Stimulated activated CD8-positive, alpha-beta memory T cell treated with anti-CD3 and anti-CD28 coated beads, Interleukin-15, amount 100 ng/mL, for 24 hours (primary cell): ENCODE measurements around the gene ITGB5.

Experiments
- DNase-seq: peaks from one replicate; pipeline ENCODE4 v3.0.0-alpha.2; 2020; ENCODE audit warnings: low read depth

ITGB5 gene, protein sequence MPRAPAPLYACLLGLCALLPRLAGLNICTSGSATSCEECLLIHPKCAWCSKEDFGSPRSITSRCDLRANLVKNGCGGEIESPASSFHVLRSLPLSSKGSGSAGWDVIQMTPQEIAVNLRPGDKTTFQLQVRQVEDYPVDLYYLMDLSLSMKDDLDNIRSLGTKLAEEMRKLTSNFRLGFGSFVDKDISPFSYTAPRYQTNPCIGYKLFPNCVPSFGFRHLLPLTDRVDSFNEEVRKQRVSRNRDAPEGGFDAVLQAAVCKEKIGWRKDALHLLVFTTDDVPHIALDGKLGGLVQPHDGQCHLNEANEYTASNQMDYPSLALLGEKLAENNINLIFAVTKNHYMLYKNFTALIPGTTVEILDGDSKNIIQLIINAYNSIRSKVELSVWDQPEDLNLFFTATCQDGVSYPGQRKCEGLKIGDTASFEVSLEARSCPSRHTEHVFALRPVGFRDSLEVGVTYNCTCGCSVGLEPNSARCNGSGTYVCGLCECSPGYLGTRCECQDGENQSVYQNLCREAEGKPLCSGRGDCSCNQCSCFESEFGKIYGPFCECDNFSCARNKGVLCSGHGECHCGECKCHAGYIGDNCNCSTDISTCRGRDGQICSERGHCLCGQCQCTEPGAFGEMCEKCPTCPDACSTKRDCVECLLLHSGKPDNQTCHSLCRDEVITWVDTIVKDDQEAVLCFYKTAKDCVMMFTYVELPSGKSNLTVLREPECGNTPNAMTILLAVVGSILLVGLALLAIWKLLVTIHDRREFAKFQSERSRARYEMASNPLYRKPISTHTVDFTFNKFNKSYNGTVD

GRCh38 chr3:124887177-124887931 is at the start of gene ITGB5:
Gene ITGB5, minus strand, starts transcription at chr3:124887365. Its CDS starts 365 bp downstream, at chr3:124887000.
- no peak for DNase-seq

GRCh38 chr3:124935794-124936542 is 48.8 kb upstream of the ITGB5 start:
- DNase-seq: no peak

GRCh38 chr3:124935264-124935663 is 48.1 kb upstream of the ITGB5 start:
- DNase-seq: no peak

DNA sequence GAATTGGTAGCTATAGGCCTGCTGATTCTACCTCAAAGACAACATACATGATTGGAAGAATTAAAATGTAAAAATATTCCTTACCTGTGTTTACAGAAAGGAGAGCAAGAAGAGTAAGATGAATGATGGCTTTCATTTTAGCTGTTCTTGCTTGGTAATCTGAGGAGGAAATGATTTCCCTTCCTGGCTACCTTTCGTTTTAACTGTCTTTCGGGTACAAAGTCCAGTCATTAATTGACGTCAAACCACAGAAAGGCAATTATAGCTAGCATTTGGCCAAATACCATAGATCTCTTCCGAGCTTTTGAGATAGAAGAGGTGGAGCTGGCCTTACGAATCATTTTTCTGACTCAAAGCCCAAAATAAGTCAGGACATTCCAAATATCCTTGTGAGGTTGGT is 47.4 kb upstream of the ITGB5 start, which contains the start of gene MUC13:
Gene MUC13 (minus strand): TSS at position 175 of the 400 bp plus-strand sequence. CDS start 39 bp downstream, at position 136.
- no peak for DNase-seq

GRCh38 chr3:124928333-124929202 is 41.4 kb upstream of the ITGB5 start:
- DNase-seq: peak; percentile 10

- DNase-seq: no peak
Measured at GRCh38 chr3:124927574-124928045, 40.4 kb upstream of the ITGB5 start.

- DNase-seq: no peak
Measured at GRCh38 chr3:124926426-124927101, 39.4 kb upstream of the ITGB5 start.

DNA sequence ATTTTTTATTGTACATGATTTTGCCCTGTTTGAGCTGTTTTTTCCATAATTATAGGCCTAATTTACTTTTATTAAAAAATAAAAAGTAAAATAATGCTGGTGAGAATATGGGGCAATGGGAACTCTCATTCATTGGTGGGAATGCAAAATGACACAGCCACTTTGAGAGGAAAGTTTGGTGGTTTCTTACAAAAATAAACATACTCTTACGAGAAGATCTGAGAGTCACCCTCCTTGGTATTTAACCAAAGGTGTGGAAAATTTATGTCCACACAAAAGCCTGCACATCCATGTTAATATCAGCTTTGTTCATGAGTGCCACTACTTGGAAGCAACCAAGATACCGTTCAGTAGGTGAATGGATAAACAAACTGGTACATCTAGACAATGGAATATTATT is 37.6 kb upstream of the ITGB5 start:
- DNase-seq: no peak

DNA sequence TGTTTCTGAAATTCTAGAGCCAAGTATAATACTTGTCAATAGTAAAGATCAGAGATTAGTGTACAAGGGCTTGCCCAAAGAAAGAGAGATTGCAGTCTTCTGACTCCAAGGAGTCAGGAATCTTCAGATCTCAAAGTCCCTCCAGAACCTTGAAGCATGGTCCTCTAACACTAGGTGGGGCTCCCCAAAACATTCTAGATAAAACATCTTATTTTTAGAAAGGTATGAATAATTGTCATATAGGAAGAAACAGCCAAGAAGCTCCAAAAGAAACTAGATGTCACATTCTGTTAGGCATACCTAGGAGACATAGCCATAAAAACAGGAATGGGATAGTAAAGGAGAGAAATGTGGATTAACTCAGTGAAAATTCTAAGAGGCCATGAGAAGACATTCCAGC is 36.7 kb upstream of the ITGB5 start:
- DNase-seq: no peak

GRCh38 chr3:124920718-124921117 is 33.6 kb upstream of the ITGB5 start:
- no peak for DNase-seq

DNA sequence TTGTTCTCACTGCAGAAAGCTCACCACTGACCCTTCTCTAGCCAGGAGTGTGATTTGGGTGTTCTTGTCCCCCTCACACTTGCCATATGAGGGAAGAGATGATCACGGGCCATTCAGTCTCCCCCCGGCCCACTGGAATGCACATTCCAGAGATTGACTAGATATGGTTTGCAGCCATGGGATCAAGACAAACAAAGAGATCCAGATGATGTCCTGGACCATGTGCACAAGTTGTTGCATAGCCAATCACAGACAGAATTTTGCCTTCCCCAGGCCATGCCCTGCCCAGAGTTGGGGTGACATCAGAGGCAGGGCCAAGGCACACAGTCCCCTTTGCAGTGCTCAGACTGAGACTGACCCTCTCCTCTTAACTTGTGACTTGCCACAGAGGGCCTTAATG is 32.6 kb upstream of the ITGB5 start:
- no peak for DNase-seq

DNA sequence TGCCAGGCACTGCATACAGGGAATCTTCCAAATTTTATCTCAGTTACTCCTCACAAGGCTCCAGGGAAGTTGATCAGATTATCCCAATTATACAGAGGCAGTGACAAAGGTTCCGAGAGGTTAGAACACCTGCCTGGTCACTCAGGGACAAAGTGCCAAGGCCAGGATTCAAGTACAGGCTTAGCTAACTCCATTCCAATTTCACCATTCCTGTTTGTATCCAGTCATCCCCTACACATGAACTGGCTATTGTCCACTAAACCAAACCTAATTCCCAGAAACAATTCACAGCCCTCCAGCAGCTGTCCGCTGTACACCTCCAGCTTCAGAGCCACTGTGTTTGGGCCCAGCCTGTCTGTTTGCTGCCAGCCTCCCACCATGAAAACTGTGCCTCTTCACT is 31.4 kb upstream of the ITGB5 start:
- DNase-seq: no peak

- DNase-seq: no peak
Measured at GRCh38 chr3:124916837-124917409, 29.8 kb upstream of the ITGB5 start.

- DNase-seq: no peak
Measured at GRCh38 chr3:124915254-124915653, 28.1 kb upstream of the ITGB5 start.

- no peak for DNase-seq
Measured at GRCh38 chr3:124907957-124908356, 20.8 kb upstream of the ITGB5 start.

- DNase-seq: no peak
Measured at GRCh38 chr3:124904835-124905492, 17.8 kb upstream of the ITGB5 start.

DNA sequence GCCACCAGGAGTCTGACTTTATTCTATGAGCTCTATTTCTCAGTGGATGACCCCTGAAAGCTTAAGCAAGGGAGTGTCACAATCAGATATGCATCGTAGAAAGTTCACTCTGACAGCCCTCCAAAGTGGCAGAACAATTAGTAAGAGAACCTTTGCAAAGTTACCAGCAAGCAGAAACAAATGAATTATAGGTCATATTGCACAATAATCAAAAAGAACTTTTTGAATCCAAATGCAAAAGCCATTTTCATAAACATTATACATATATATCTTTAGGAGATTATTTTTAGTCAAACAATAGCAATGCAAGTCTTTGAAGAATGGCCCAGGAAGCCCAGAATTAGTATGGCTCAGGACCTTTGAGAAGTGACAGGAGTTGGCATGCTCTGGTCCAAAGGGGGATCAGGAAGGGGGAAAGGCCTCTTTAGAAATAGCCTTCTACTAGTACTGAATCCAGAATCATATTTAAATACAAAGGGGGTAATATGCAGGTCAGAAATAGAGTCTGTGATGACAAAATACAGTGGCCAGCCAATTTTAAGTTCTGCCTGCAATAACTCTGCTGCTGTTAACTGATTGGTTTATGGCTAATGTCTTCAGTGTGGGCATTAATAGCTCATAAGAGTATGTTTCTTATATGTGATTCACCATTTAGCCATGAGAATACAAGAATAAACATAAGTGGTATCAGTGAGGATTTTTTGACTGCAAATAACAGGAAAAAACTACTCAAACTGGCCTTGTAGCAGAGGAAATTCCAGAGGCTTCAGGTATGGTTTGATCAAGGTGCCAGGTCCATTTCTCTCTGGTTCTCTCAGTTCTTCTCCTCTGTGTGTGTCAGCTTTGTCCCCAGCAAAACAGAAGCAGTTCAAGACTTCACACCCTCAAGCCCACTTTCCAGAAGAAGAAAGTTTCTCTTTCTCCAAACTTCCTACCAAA is 17.0 kb upstream of the ITGB5 start:
- DNase-seq: no peak
